Measurements from ENCODE around the gene HDAC5. TPM values are rescaled to one million over a fixed set of nuclear protein-coding genes. Genes with fewer than 3 reads are reported as not detected.
"Not testable (repeated sequence)": the region's sequence is repeated elsewhere in the genome, so short reads cannot be mapped to it uniquely, and the experiment has no call there.

Gene HDAC5
- total RNA-seq, 1 donor from 2014 or later = 51.2 TPM

DNA sequence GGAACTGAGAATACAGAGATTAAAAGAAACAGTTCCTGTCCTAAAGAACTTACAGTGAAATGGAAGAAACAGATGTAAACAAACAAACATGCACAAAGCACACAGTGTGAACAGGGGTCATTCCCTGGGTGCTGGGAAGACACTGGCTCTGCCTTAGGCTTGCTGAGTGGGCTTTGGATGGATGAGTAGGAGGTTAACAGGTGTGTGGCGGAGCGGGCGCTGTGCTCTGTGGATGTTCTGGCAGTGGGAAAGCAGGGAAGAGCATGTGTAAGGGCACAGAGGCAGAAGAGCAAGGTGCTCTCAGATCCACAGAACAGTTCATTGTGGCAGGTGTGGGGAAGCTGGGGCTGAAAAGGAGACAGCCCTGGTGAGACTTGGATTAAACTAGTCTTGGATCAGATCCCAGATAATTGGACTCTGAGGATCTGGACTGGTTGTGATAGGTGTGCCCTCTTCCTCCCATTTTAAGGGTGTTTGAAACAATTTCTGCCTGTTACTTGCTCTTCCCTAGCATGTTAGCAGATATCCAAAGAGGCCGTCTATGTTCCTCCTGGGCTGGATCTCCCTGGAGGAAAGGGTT lies 26.4 kb upstream of the HDAC5 start:
- Mint-ChIP-seq H3K4me3 (ENCODE audit: unreplicated experiment) (no peak overlapping the region), H3K27me3 (ENCODE audit: low read depth) (no peaks in the 10 kb centered on the region), H3K4me1 (ENCODE audit: low read depth) (no peaks in the 10 kb centered on the region), H3K9me3 (ENCODE audit: low read depth) (no peaks in the 10 kb centered on the region), H3K27ac (ENCODE audit: unreplicated experiment) (no peak overlapping the region), H3K36me3 (ENCODE audit: low read depth) (no peaks in the 10 kb centered on the region)
- TF ChIP-seq, protein P1, sequence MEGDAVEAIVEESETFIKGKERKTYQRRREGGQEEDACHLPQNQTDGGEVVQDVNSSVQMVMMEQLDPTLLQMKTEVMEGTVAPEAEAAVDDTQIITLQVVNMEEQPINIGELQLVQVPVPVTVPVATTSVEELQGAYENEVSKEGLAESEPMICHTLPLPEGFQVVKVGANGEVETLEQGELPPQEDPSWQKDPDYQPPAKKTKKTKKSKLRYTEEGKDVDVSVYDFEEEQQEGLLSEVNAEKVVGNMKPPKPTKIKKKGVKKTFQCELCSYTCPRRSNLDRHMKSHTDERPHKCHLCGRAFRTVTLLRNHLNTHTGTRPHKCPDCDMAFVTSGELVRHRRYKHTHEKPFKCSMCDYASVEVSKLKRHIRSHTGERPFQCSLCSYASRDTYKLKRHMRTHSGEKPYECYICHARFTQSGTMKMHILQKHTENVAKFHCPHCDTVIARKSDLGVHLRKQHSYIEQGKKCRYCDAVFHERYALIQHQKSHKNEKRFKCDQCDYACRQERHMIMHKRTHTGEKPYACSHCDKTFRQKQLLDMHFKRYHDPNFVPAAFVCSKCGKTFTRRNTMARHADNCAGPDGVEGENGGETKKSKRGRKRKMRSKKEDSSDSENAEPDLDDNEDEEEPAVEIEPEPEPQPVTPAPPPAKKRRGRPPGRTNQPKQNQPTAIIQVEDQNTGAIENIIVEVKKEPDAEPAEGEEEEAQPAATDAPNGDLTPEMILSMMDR (IDR thresholded peaks at IDR 0.05) = no peak
- DNase-seq (ENCODE audit: low spot score) = no peak

- not testable (repeated sequence) for H3K4me1 Mint-ChIP-seq (ENCODE audit: low read depth); H3K9me3 Mint-ChIP-seq (ENCODE audit: low read depth); DNase-seq (ENCODE audit: low spot score); H3K4me3 Mint-ChIP-seq (ENCODE audit: unreplicated experiment); H3K36me3 Mint-ChIP-seq (ENCODE audit: low read depth); H3K27me3 Mint-ChIP-seq (ENCODE audit: low read depth); H3K27ac Mint-ChIP-seq (ENCODE audit: unreplicated experiment)
Measured at GRCh38 chr17:44149066-44149465, 25.6 kb upstream of the HDAC5 start.

- no peaks in the 10 kb centered on the region for H3K4me1 Mint-ChIP-seq (ENCODE audit: low read depth)
- no peaks in the 10 kb centered on the region for H3K36me3 Mint-ChIP-seq (ENCODE audit: low read depth)
- TF ChIP-seq, protein P1 (IDR thresholded peaks at IDR 0.05) = no peak
Measured at GRCh38 chr17:44147812-44148211, 24.4 kb upstream of the HDAC5 start.

GRCh38 chr17:44146375-44147346 lies 23.2 kb upstream of the HDAC5 start:
- peaks cover 4% of the 10 kb centered on the region for H3K4me1 Mint-ChIP-seq (ENCODE audit: low read depth)
- H3K4me3 Mint-ChIP-seq (ENCODE audit: unreplicated experiment) = no peak overlapping the region
- DNase-seq (ENCODE audit: low spot score) = no peak
- no peak overlapping the region for H3K27ac Mint-ChIP-seq (ENCODE audit: unreplicated experiment)
- H3K36me3 Mint-ChIP-seq (ENCODE audit: low read depth) = no peaks in the 10 kb centered on the region
- H3K9me3 Mint-ChIP-seq (ENCODE audit: low read depth) = no peaks in the 10 kb centered on the region
- TF ChIP-seq, protein P1 (IDR thresholded peaks at IDR 0.05) = no peak
- H3K27me3 Mint-ChIP-seq (ENCODE audit: low read depth) = no peaks in the 10 kb centered on the region

More at GRCh38 chr17:44147812-44148211, 24.4 kb upstream of the HDAC5 start:
- Mint-ChIP-seq H3K27me3 (ENCODE audit: low read depth) (no peaks in the 10 kb centered on the region), H3K4me3 (ENCODE audit: unreplicated experiment) (no peak overlapping the region), H3K27ac (ENCODE audit: unreplicated experiment) (no peak overlapping the region), H3K9me3 (ENCODE audit: low read depth) (no peaks in the 10 kb centered on the region)
- DNase-seq (ENCODE audit: low spot score) = no peak

GRCh38 chr17:44144966-44145739 lies 21.7 kb upstream of the HDAC5 start:
- DNase-seq (ENCODE audit: low spot score) = no peak
- no peaks in the 10 kb centered on the region for H3K27me3 Mint-ChIP-seq (ENCODE audit: low read depth)
- TF ChIP-seq, protein P1 (IDR thresholded peaks at IDR 0.05) = no peak
- H3K4me3 Mint-ChIP-seq (ENCODE audit: unreplicated experiment) = no peak overlapping the region
- no peaks in the 10 kb centered on the region for H3K36me3 Mint-ChIP-seq (ENCODE audit: low read depth)
- H3K4me1 Mint-ChIP-seq (ENCODE audit: low read depth) = peaks cover 4% of the 10 kb centered on the region
- no peaks in the 10 kb centered on the region for H3K9me3 Mint-ChIP-seq (ENCODE audit: low read depth)
- H3K27ac Mint-ChIP-seq (ENCODE audit: unreplicated experiment) = no peak overlapping the region

DNA sequence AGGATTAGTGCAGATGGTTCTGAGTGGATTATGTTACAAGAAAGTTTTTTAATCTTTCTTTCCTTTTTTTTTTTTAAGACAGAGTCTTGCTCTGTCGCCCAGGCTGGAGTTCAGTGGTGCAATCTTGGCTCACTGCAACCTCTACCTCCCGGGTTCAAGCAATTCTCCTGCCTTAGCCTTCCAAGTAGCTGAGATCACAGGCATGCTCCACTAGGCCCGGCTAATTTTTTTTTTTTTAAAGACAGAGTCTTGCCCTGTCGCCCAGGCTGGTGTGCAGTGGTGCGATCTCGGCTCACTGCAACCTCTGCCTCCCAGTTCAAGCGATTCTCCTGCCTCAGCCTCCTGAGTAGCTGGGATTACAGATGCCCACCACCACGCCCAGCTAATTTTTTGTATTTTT lies 20.5 kb upstream of the HDAC5 start:
- not testable (repeated sequence) for H3K4me3 Mint-ChIP-seq (ENCODE audit: unreplicated experiment); DNase-seq (ENCODE audit: low spot score); H3K27me3 Mint-ChIP-seq (ENCODE audit: low read depth); H3K9me3 Mint-ChIP-seq (ENCODE audit: low read depth); H3K36me3 Mint-ChIP-seq (ENCODE audit: low read depth); H3K4me1 Mint-ChIP-seq (ENCODE audit: low read depth); H3K27ac Mint-ChIP-seq (ENCODE audit: unreplicated experiment)
